ENCODE results near the gene CHAF1A.

- TF ChIP-seq, protein P1, sequence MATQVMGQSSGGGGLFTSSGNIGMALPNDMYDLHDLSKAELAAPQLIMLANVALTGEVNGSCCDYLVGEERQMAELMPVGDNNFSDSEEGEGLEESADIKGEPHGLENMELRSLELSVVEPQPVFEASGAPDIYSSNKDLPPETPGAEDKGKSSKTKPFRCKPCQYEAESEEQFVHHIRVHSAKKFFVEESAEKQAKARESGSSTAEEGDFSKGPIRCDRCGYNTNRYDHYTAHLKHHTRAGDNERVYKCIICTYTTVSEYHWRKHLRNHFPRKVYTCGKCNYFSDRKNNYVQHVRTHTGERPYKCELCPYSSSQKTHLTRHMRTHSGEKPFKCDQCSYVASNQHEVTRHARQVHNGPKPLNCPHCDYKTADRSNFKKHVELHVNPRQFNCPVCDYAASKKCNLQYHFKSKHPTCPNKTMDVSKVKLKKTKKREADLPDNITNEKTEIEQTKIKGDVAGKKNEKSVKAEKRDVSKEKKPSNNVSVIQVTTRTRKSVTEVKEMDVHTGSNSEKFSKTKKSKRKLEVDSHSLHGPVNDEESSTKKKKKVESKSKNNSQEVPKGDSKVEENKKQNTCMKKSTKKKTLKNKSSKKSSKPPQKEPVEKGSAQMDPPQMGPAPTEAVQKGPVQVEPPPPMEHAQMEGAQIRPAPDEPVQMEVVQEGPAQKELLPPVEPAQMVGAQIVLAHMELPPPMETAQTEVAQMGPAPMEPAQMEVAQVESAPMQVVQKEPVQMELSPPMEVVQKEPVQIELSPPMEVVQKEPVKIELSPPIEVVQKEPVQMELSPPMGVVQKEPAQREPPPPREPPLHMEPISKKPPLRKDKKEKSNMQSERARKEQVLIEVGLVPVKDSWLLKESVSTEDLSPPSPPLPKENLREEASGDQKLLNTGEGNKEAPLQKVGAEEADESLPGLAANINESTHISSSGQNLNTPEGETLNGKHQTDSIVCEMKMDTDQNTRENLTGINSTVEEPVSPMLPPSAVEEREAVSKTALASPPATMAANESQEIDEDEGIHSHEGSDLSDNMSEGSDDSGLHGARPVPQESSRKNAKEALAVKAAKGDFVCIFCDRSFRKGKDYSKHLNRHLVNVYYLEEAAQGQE (IDR thresholded peaks at IDR 0.05; ENCODE audit: insufficient read depth in 1 of 2, low read depth in 2 of 2, low read length in 2 of 2): no peak
- TF ChIP-seq POLR2AphosphoS5 (IDR thresholded peaks at IDR 0.05; ENCODE audit: low read depth, low read length) (no peak; the same call in 1 of the 2 replicates), SIN3A (IDR thresholded peaks at IDR 0.05; ENCODE audit: borderline replicate concordance, insufficient read depth, low read length) (peak; percentile 84; the same call in 1 of the 2 replicates), TAF1 (IDR thresholded peaks at IDR 0.05; ENCODE audit: borderline replicate concordance, insufficient read depth, low read length) (peak; percentile 71; the same call in 1 of the 2 replicates)
These were observed 55.4 kb downstream of the CHAF1A start, which contains the start of gene UBXN6 for GRCh38 chr19:4457654-4458395.

Measured in PFSK-1 (cell line).